Activated CD4-positive, alpha-beta T cell treated with anti-CD3 and anti-CD28 coated beads, Interleukin-2, Interleukin-4, amounts not matched to agents 100 ng/mL and 50 ng/mL, durations not matched to agents 16 hours and 8 hours (primary cell): ENCODE results near the gene BNIP2.
"Not testable (repeated sequence)": the region's sequence is repeated elsewhere in the genome, so short reads cannot be mapped to it uniquely, and the experiment has no call there.

Experiments used
- DNase-seq: peaks from one replicate; pipeline ENCODE4 v3.0.0-alpha.2; 2020; ENCODE audit warnings: low spot score

The BNIP2 gene

GRCh38 chr15:59688782-59689625, at the start of gene BNIP2:
TSS of gene BNIP2 (minus strand) at chr15:59689320. CDS start at chr15:59682457, 6,863 bp downstream.
- peak; percentile 99 for DNase-seq

- DNase-seq = no peak
Observed at GRCh38 chr15:59738676-59739075, 49.6 kb upstream of the BNIP2 start.

- no peak for DNase-seq
Observed at GRCh38 chr15:59736181-59736580, 47.1 kb upstream of the BNIP2 start.

GRCh38 chr15:59725151-59725486, 36.0 kb upstream of the BNIP2 start:
- DNase-seq = no peak

- no peak for DNase-seq
Observed at GRCh38 chr15:59723687-59724346, 34.7 kb upstream of the BNIP2 start.

GRCh38 chr15:59722476-59722875, 33.4 kb upstream of the BNIP2 start:
- DNase-seq = no peak

GRCh38 chr15:59722037-59722436, 32.9 kb upstream of the BNIP2 start:
- DNase-seq = no peak

GRCh38 chr15:59721411-59721810, 32.3 kb upstream of the BNIP2 start:
- DNase-seq = no peak

GRCh38 chr15:59713177-59713576, 24.1 kb upstream of the BNIP2 start:
- DNase-seq = no peak

- no peak for DNase-seq
Observed at GRCh38 chr15:59711451-59712243, 22.5 kb upstream of the BNIP2 start.

GRCh38 chr15:59707619-59708018, 18.5 kb upstream of the BNIP2 start:
- DNase-seq = no peak

GRCh38 chr15:59703979-59704796, 15.1 kb upstream of the BNIP2 start:
- no peak for DNase-seq

GRCh38 chr15:59702351-59702750, 13.2 kb upstream of the BNIP2 start:
- DNase-seq = no peak

GRCh38 chr15:59701880-59702279, 12.8 kb upstream of the BNIP2 start:
- no peak for DNase-seq

- no peak for DNase-seq
Observed at GRCh38 chr15:59699810-59700431, 10.8 kb upstream of the BNIP2 start.

GRCh38 chr15:59698065-59698464, 8.9 kb upstream of the BNIP2 start:
- not testable (repeated sequence) for DNase-seq

- DNase-seq = no peak
Observed at GRCh38 chr15:59696332-59696731, 7.2 kb upstream of the BNIP2 start.

GRCh38 chr15:59694779-59695178, 5.7 kb upstream of the BNIP2 start:
- no peak for DNase-seq

- DNase-seq = peak; percentile 37
Observed at GRCh38 chr15:59691194-59691805, 2.2 kb upstream of the BNIP2 start.

GRCh38 chr15:59689626-59690236, 611 bp upstream of the BNIP2 start:
- peak; percentile 71 for DNase-seq

- DNase-seq = peak; percentile 28
Observed at GRCh38 chr15:59688423-59688781, 718 bp downstream of the BNIP2 start.
